ENCODE measurements around the gene ZNF763.
"Not testable (repeated sequence)": the region's sequence is repeated elsewhere in the genome, so short reads cannot be mapped to it uniquely, and the experiment has no call there.

Gene ZNF763

DNA sequence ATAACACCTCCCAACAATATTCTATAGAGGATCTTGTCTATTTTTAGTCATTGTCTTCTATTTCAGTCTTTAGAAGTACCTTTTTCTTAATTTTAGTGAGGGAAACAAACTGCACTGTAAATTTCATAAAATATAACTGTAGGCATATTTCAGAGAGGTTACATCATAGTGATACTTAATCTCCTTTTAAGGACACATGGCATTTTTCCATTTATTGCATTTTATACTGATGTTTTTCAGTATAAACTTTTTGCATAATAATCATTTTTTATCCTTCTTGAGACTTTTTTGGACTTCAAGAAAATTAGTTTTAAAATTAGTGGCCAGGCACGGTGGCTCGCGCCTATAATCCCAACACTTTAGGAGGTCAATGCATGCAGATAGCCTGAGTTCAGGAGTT, 33.3 kb upstream of the ZNF763 start:
- Histone ChIP-seq H3K27ac (ENCODE audit: insufficient read depth in 1 of 2, low read depth in 1 of 2, low read length in 2 of 2, poor library complexity in 1 of 2, severe bottlenecking in 2 of 2) (no peak overlapping the region), H3K27me3 (replicated peaks in 2 of 5; ENCODE audit: control insufficient read depth in 4 of 5, insufficient read depth in 5 of 5, low read length in 4 of 5) (no peaks in the 10 kb centered on the region), H3K36me3 (ENCODE audit: control insufficient read depth in 4 of 4, insufficient read depth in 4 of 4, low read length in 3 of 4) (peaks cover 11 to 61% (median 26%) of the 10 kb centered on the region in 4 experiments), H3K4me1 (ENCODE audit: control extremely low read depth in 1 of 4, control insufficient read depth in 4 of 4, insufficient read depth in 4 of 4, low read length in 3 of 4) (peaks cover 0 to 6% (median under 1%) of the 10 kb centered on the region in 4 experiments), H3K9me3 (ENCODE audit: control extremely low read depth in 1 of 5, control insufficient read depth in 4 of 5, insufficient read depth in 2 of 5, low read depth in 1 of 5, low read length in 4 of 5) (peaks cover 0 to 59% (median 40%) of the 10 kb centered on the region in 5 experiments), H3K4me3 (ENCODE audit: control insufficient read depth in 1 of 7, extremely low read depth in 1 of 7, insufficient read depth in 4 of 7, low read depth in 2 of 7, low read length in 6 of 7) (peak overlapping the region in 1 of 7 experiments; percentile 4)
- ChIA-PET POLR2A (interaction anchor here (0.7 kb wide), 1 partner anchor 578 kb away, joined by 3 read pairs; no protein-coding TSS in a partner anchor), CTCF (no interaction called here)
- DNase-seq = no peak
- WGBS (ENCODE audit: insufficient coverage) = 100% methylated on average over 3 of the region's 3 CpGs

DNA sequence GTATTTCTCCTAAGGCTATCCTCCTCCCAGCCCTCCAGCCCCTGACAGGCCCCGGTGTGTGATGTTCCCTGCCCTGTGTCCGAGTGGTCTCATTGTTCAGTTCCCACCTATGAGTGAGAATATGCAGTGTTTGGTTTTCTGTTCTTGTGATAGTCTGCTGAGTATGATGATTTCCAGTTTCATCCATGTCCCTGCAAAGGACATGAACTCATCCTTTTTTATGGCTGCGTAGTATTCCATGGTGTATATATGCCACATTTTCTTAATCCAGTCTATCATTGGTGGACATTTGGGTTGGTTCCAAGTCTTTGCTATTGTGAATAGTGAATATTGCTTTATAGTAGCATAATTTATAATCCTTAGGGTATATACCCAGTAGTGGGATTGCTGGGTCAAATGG, 29.0 kb upstream of the ZNF763 start:
- 80% methylated on average over 1 of the region's 3 CpGs for WGBS (ENCODE audit: insufficient coverage)
- Histone ChIP-seq H3K36me3 (ENCODE audit: control insufficient read depth in 4 of 4, insufficient read depth in 4 of 4, low read length in 3 of 4) (peaks cover 5 to 57% (median 22%) of the 10 kb centered on the region in 4 experiments), H3K9me3 (ENCODE audit: control extremely low read depth in 1 of 5, control insufficient read depth in 4 of 5, insufficient read depth in 2 of 5, low read depth in 1 of 5, low read length in 4 of 5) (peaks cover 3 to 69% (median 48%) of the 10 kb centered on the region in 5 experiments)
- CTCF ChIA-PET; DNase-seq; H3K27ac ChIP-seq (ENCODE audit: insufficient read depth in 1 of 2, low read depth in 1 of 2, low read length in 2 of 2, poor library complexity in 1 of 2, severe bottlenecking in 2 of 2); H3K4me3 ChIP-seq (ENCODE audit: control insufficient read depth in 1 of 7, extremely low read depth in 1 of 7, insufficient read depth in 4 of 7, low read depth in 2 of 7, low read length in 6 of 7); H3K27me3 ChIP-seq (replicated peaks in 2 of 5; ENCODE audit: control insufficient read depth in 4 of 5, insufficient read depth in 5 of 5, low read length in 4 of 5); H3K4me1 ChIP-seq (ENCODE audit: control extremely low read depth in 1 of 4, control insufficient read depth in 4 of 4, insufficient read depth in 4 of 4, low read length in 3 of 4); POLR2A ChIA-PET: not testable (repeated sequence)

DNA sequence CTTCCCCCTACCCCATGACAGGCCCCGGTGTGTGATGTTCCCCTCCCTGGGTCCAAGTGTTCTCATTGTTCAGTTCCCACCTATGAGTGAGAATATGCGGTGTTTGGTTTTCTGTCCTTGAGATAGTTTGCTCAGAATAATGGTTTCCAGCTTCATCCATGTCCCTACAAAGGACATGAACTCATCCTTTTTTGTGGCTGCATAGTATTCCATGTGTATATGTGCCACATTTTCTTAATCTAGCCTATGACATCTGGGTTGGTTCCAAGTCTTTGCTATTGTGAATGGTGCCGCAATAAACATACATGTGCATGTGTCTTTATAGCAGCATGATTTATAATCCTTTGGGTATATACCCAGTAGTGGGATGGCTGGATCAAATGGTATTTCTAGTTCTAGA, 26.5 kb upstream of the ZNF763 start:
- H3K4me1 ChIP-seq (ENCODE audit: control extremely low read depth in 1 of 4, control insufficient read depth in 4 of 4, insufficient read depth in 4 of 4, low read length in 3 of 4); DNase-seq; CTCF ChIA-PET; POLR2A ChIA-PET; H3K4me3 ChIP-seq (ENCODE audit: control insufficient read depth in 1 of 7, extremely low read depth in 1 of 7, insufficient read depth in 4 of 7, low read depth in 2 of 7, low read length in 6 of 7); H3K27ac ChIP-seq (ENCODE audit: insufficient read depth in 1 of 2, low read depth in 1 of 2, low read length in 2 of 2, poor library complexity in 1 of 2, severe bottlenecking in 2 of 2); H3K27me3 ChIP-seq (replicated peaks in 2 of 5; ENCODE audit: control insufficient read depth in 4 of 5, insufficient read depth in 5 of 5, low read length in 4 of 5): not testable (repeated sequence)
- 100% methylated on average over 1 of the region's 3 CpGs for WGBS (ENCODE audit: insufficient coverage)
- H3K9me3 ChIP-seq (ENCODE audit: control extremely low read depth in 1 of 5, control insufficient read depth in 4 of 5, insufficient read depth in 2 of 5, low read depth in 1 of 5, low read length in 4 of 5) = peaks cover 3 to 68% (median 48%) of the 10 kb centered on the region in 5 experiments
- H3K36me3 ChIP-seq (ENCODE audit: control insufficient read depth in 4 of 4, insufficient read depth in 4 of 4, low read length in 3 of 4) = peaks cover 3 to 50% (median 26%) of the 10 kb centered on the region in 4 experiments

DNA sequence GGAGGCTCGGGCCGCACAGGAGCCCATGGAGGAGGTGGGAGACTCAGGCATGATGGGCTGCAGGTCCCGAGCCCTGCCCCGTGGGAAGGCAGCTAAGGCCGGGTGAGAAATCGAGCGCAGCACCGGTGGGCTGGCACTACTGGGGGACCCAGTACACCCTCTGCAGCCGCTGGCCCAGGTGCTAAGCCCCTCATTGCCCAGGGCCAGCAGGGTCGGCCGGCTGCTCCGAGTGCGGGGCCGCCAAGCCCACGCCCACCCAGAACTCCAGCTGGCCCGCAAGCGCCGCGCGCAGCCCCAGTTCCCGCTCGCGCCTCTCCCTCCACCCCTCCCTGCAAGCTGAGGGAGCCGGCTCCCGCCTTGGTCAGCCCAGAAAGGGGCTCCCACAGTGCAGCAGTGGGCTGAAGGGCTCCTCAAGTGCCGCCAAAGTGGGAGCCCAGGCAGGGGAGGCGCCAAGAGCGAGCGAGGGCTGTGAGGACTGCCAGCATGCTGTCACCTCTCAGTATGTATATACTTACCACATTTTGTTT, 23.4 kb upstream of the ZNF763 start:
- POLR2A ChIA-PET; DNase-seq; H3K4me1 ChIP-seq (ENCODE audit: control extremely low read depth in 1 of 4, control insufficient read depth in 4 of 4, insufficient read depth in 4 of 4, low read length in 3 of 4); CTCF ChIA-PET; H3K27me3 ChIP-seq (replicated peaks in 2 of 5; ENCODE audit: control insufficient read depth in 4 of 5, insufficient read depth in 5 of 5, low read length in 4 of 5); H3K4me3 ChIP-seq (ENCODE audit: control insufficient read depth in 1 of 7, extremely low read depth in 1 of 7, insufficient read depth in 4 of 7, low read depth in 2 of 7, low read length in 6 of 7); H3K27ac ChIP-seq (ENCODE audit: insufficient read depth in 1 of 2, low read depth in 1 of 2, low read length in 2 of 2, poor library complexity in 1 of 2, severe bottlenecking in 2 of 2): not testable (repeated sequence)
- peaks cover 12 to 63% (median 42%) of the 10 kb centered on the region in 4 experiments for H3K36me3 ChIP-seq (ENCODE audit: control insufficient read depth in 4 of 4, insufficient read depth in 4 of 4, low read length in 3 of 4)
- peaks cover 7 to 76% (median 59%) of the 10 kb centered on the region in 5 experiments for H3K9me3 ChIP-seq (ENCODE audit: control extremely low read depth in 1 of 5, control insufficient read depth in 4 of 5, insufficient read depth in 2 of 5, low read depth in 1 of 5, low read length in 4 of 5)
- WGBS (ENCODE audit: insufficient coverage) = 99% methylated on average over 10 of the region's 29 CpGs

DNA sequence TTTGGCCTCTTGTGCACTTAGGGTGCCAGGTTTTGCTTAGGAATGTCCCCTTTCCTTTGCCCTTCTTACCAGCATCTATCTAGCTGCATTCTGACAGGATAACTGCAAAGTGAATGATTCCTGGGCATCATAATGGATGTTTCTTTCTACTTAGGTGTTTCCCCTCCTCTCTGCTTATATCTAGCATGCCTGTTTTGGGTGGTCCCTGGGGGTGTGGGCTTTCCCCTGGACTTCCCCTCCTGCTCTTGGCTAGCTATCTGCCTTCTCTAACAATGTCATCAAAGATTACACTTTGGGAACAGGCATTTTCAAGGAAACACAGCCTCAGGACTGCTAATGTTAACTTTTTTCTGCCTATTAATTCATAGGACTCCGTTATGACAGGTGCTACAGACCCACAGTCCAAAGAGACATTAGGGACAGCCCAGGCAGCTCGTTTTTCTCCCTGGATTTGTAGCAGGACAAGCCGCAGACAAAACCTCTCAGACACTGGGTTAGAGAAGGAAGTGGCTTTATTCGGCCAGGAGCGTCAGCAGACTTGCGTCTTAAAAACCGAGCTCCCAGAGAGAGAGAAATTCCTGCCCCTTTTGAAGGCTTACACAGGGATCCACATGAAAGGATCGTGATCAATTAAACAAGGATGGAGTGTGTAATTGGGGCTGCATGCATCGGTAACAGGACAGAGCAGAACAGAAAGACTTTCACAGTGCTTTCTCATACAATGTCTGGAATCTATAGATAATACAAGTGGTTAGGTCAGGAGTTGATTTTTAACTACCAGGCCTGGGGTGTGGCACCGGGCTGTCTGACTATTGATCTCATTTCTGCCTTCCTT, 22.6 kb upstream of the ZNF763 start:
- peaks cover 9 to 82% (median 63%) of the 10 kb centered on the region in 5 experiments for H3K9me3 ChIP-seq (ENCODE audit: control extremely low read depth in 1 of 5, control insufficient read depth in 4 of 5, insufficient read depth in 2 of 5, low read depth in 1 of 5, low read length in 4 of 5)
- POLR2A ChIA-PET = no interaction called here

DNA sequence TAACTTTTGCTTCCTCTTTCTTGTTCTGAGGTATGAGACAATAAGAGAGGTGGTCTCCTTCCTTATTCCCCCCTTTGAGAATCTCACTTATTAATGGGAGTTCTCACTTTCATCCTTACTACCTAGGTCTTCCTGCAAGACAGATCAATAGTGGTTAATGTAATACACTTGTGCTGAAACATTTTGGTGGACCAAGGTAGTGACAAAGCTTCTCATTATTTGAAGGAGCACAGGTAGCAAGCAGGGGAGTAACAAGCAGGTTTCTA, 22.1 kb upstream of the ZNF763 start:
- H3K36me3 ChIP-seq (ENCODE audit: control insufficient read depth in 4 of 4, insufficient read depth in 4 of 4, low read length in 3 of 4) = peaks cover 18 to 72% (median 55%) of the 10 kb centered on the region in 4 experiments
- no peaks in the 10 kb centered on the region for H3K4me1 ChIP-seq (ENCODE audit: control extremely low read depth in 1 of 4, control insufficient read depth in 4 of 4, insufficient read depth in 4 of 4, low read length in 3 of 4)
- H3K4me3 ChIP-seq (ENCODE audit: control insufficient read depth in 1 of 7, extremely low read depth in 1 of 7, insufficient read depth in 4 of 7, low read depth in 2 of 7, low read length in 6 of 7) = no peak overlapping the region
- DNase-seq = peak; percentile 31 to 73 (median 68)
- peaks cover 7 to 83% (median 67%) of the 10 kb centered on the region in 5 experiments for H3K9me3 ChIP-seq (ENCODE audit: control extremely low read depth in 1 of 5, control insufficient read depth in 4 of 5, insufficient read depth in 2 of 5, low read depth in 1 of 5, low read length in 4 of 5)
- ChIA-PET POLR2A (no interaction called here), CTCF (interaction anchor here (0.6 to 2.4 kb wide), 3 partner anchors 10 to 21 kb away, joined by 3 to 8 read pairs (median 3); no protein-coding TSS in a partner anchor)
- H3K27me3 ChIP-seq (replicated peaks in 2 of 5; ENCODE audit: control insufficient read depth in 4 of 5, insufficient read depth in 5 of 5, low read length in 4 of 5) = no peaks in the 10 kb centered on the region
- H3K27ac ChIP-seq (ENCODE audit: insufficient read depth in 1 of 2, low read depth in 1 of 2, low read length in 2 of 2, poor library complexity in 1 of 2, severe bottlenecking in 2 of 2) = no peak overlapping the region

More for the DNA sequence above, 22.6 kb upstream of the ZNF763 start:
- Histone ChIP-seq H3K4me1 (ENCODE audit: control extremely low read depth in 1 of 4, control insufficient read depth in 4 of 4, insufficient read depth in 4 of 4, low read length in 3 of 4) (no peaks in the 10 kb centered on the region), H3K4me3 (ENCODE audit: control insufficient read depth in 1 of 7, extremely low read depth in 1 of 7, insufficient read depth in 4 of 7, low read depth in 2 of 7, low read length in 6 of 7) (no peak overlapping the region), H3K27ac (ENCODE audit: insufficient read depth in 1 of 2, low read depth in 1 of 2, low read length in 2 of 2, poor library complexity in 1 of 2, severe bottlenecking in 2 of 2) (no peak overlapping the region), H3K36me3 (ENCODE audit: control insufficient read depth in 4 of 4, insufficient read depth in 4 of 4, low read length in 3 of 4) (peaks cover 17 to 69% (median 50%) of the 10 kb centered on the region in 4 experiments), H3K27me3 (replicated peaks in 2 of 5; ENCODE audit: control insufficient read depth in 4 of 5, insufficient read depth in 5 of 5, low read length in 4 of 5) (no peaks in the 10 kb centered on the region)
- DNase-seq = no peak
- CTCF ChIA-PET = interaction anchor here (1.0 to 2.4 kb wide), 2 partner anchors 11 to 21 kb away, joined by 3 to 8 read pairs; no protein-coding TSS in a partner anchor
- WGBS (ENCODE audit: insufficient coverage) = over 99% methylated on average over 9 of the region's 10 CpGs

DNA sequence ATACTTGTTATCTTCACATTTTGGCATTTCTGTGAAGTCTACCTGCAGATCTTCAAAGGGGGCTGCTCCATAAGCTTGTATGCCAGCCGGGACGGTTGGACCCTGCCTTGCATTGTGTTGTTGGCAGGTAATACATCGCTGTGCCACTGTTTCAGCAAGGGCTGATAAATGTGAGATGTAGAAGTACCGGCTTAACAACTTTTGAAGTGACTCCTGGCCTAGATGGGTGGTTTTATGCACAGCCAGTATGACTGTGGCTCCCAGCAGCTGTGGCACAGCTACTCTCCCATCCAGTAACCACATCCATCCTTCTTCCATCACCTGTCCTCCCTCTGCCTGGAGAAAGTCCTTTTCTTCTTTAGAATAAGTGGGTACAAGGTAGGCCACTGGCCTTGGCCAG, 20.2 kb upstream of the ZNF763 start:
- H3K36me3 ChIP-seq (ENCODE audit: control insufficient read depth in 4 of 4, insufficient read depth in 4 of 4, low read length in 3 of 4) = peaks cover 30 to 85% (median 70%) of the 10 kb centered on the region in 4 experiments
- H3K27me3 ChIP-seq (replicated peaks in 2 of 5; ENCODE audit: control insufficient read depth in 4 of 5, insufficient read depth in 5 of 5, low read length in 4 of 5) = no peaks in the 10 kb centered on the region
- ChIA-PET POLR2A (no interaction called here), CTCF (no interaction called here)
- peaks cover 16 to 95% (median 80%) of the 10 kb centered on the region in 5 experiments for H3K9me3 ChIP-seq (ENCODE audit: control extremely low read depth in 1 of 5, control insufficient read depth in 4 of 5, insufficient read depth in 2 of 5, low read depth in 1 of 5, low read length in 4 of 5)
- no peaks in the 10 kb centered on the region for H3K4me1 ChIP-seq (ENCODE audit: control extremely low read depth in 1 of 4, control insufficient read depth in 4 of 4, insufficient read depth in 4 of 4, low read length in 3 of 4)
- H3K4me3 ChIP-seq (ENCODE audit: control insufficient read depth in 1 of 7, extremely low read depth in 1 of 7, insufficient read depth in 4 of 7, low read depth in 2 of 7, low read length in 6 of 7) = peak overlapping the region in 1 of 7 experiments; percentile 16
- DNase-seq = no peak
- 100% methylated on average over 1 of the region's 4 CpGs for WGBS (ENCODE audit: insufficient coverage)
- H3K27ac ChIP-seq (ENCODE audit: insufficient read depth in 1 of 2, low read depth in 1 of 2, low read length in 2 of 2, poor library complexity in 1 of 2, severe bottlenecking in 2 of 2) = no peak overlapping the region

Measured in common myeloid progenitor, CD34-positive (primary cell).